Stimulated activated CD8-positive, alpha-beta memory T cell treated with anti-CD3 and anti-CD28 coated beads, Interleukin-7, amount 100 ng/mL, for 24 hours (primary cell): Measurements from ENCODE around the gene CDYL2.

ENCODE experiments used
- DNase-seq: peaks from one replicate; pipeline ENCODE4 v3.0.0-alpha.2; 2020; ENCODE audit warnings: low read depth

Gene CDYL2

GRCh38 chr16:80704751-80705505, 99.5 kb downstream of the CDYL2 start:
- DNase-seq: no peak

GRCh38 chr16:80703131-80704071, 101.0 kb downstream of the CDYL2 start:
- DNase-seq: no peak

- no peak for DNase-seq
These were observed 101.7 kb downstream of the CDYL2 start for GRCh38 chr16:80702696-80703095.

GRCh38 chr16:80700558-80700957, 103.8 kb downstream of the CDYL2 start:
- no peak for DNase-seq

GRCh38 chr16:80695020-80695419, 109.4 kb downstream of the CDYL2 start:
- DNase-seq: no peak

- no peak for DNase-seq
These were observed 110.8 kb downstream of the CDYL2 start for GRCh38 chr16:80693553-80693952.

GRCh38 chr16:80692270-80692669, 112.1 kb downstream of the CDYL2 start:
- no peak for DNase-seq

- no peak for DNase-seq
These were observed 113.2 kb downstream of the CDYL2 start for GRCh38 chr16:80691111-80691741.

GRCh38 chr16:80689487-80689886, 114.9 kb downstream of the CDYL2 start:
- no peak for DNase-seq

GRCh38 chr16:80687606-80688005, 116.8 kb downstream of the CDYL2 start:
- no peak for DNase-seq

GRCh38 chr16:80684906-80685305, 119.5 kb downstream of the CDYL2 start:
- DNase-seq: no peak

- no peak for DNase-seq
These were observed 120.1 kb downstream of the CDYL2 start for GRCh38 chr16:80684136-80684765.

GRCh38 chr16:80683646-80684045, 120.8 kb downstream of the CDYL2 start:
- DNase-seq: no peak

GRCh38 chr16:80682421-80683070, 121.9 kb downstream of the CDYL2 start:
- no peak for DNase-seq

- no peak for DNase-seq
These were observed 123.0 kb downstream of the CDYL2 start for GRCh38 chr16:80681436-80681835.

- no peak for DNase-seq
These were observed 123.6 kb downstream of the CDYL2 start for GRCh38 chr16:80680839-80681238.

- DNase-seq: no peak
These were observed 124.4 kb downstream of the CDYL2 start for GRCh38 chr16:80680046-80680445.

- DNase-seq: no peak
These were observed 129.5 kb downstream of the CDYL2 start for GRCh38 chr16:80674884-80675283.

- no peak for DNase-seq
These were observed 132.0 kb downstream of the CDYL2 start for GRCh38 chr16:80672379-80672778.

- DNase-seq: no peak
These were observed 133.0 kb downstream of the CDYL2 start for GRCh38 chr16:80671281-80671849.

- peak; percentile 15 for DNase-seq
These were observed 134.1 kb downstream of the CDYL2 start for GRCh38 chr16:80670170-80670865.
